ENCODE results near the gene MYH15.

Gene MYH15

GRCh38 chr3:108510496-108510895 lies at the start of gene MYH15:
Gene MYH15 (minus strand): TSS chr3:108510596. CDS start chr3:108510530, 66 bp downstream.
- Histone ChIP-seq H3K4me3 (ENCODE audit: low read length in 2 of 2) (no peak within 1 kb of the TSS), H3K4me1 (ENCODE audit: control insufficient read depth in 2 of 2, insufficient read depth in 2 of 2, low read length in 2 of 2) (no peaks in the 10 kb centered on the region), H3K9ac (ENCODE audit: low read depth in 1 of 2, low read length in 2 of 2) (no peak within 1 kb of the TSS), H3K27ac (ENCODE audit: low read depth in 2 of 2, low read length in 2 of 2) (no peak within 1 kb of the TSS), H3K36me3 (ENCODE audit: control insufficient read depth in 2 of 2, insufficient read depth in 2 of 2, low read length in 2 of 2) (no peaks in the 10 kb centered on the region), H3K27me3 (ENCODE audit: control insufficient read depth in 2 of 2, insufficient read depth in 2 of 2, low read length in 2 of 2) (no peaks in the 10 kb centered on the region), H3K9me3 (ENCODE audit: control insufficient read depth in 2 of 2, low read length in 2 of 2) (no peaks in the 10 kb centered on the region)

- Histone ChIP-seq H3K4me3 (ENCODE audit: low read length in 2 of 2) (no peak overlapping the region), H3K27me3 (ENCODE audit: control insufficient read depth in 2 of 2, insufficient read depth in 2 of 2, low read length in 2 of 2) (no peaks in the 10 kb centered on the region), H3K36me3 (ENCODE audit: control insufficient read depth in 2 of 2, insufficient read depth in 2 of 2, low read length in 2 of 2) (peaks cover 0 to 5% of the 10 kb centered on the region in 2 donors), H3K9me3 (ENCODE audit: control insufficient read depth in 2 of 2, low read length in 2 of 2) (no peaks in the 10 kb centered on the region), H3K4me1 (ENCODE audit: control insufficient read depth in 2 of 2, insufficient read depth in 2 of 2, low read length in 2 of 2) (peaks cover 0 to 13% of the 10 kb centered on the region in 2 donors), H3K9ac (ENCODE audit: low read depth in 1 of 2, low read length in 2 of 2) (no peak overlapping the region), H3K27ac (ENCODE audit: low read depth in 2 of 2, low read length in 2 of 2) (no peak overlapping the region)
Measured at GRCh38 chr3:108555966-108556581, 45.7 kb upstream of the MYH15 start.

DNA sequence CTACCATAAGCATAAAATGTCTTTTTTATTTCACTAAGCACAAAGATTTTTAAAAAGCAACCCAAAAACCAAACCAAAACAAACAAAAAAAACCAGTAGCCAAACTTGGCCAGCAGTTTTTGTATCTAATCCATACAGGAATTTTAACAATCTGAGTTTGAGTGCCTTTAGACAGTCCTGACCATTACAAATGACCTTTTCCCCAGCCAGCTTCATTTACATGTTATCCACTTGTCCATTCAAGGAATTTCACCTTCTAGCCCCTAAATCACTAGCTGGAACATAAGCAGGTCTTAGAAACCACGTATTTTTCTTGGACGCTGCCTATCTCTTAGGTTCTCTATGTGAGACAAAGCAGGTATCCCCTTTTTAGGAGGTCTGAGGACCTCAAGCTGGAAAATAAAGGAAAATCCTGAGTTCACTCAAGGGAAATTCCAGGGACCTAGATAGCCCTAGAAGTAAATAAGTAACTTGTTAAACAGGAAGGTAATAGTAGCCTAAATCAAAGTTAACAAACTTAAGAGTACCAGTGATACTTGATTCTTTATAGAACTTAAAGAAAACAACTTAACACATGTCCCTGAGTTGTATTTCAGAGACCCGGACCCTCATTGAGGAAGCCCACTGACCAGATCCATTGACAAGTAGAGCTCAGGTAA lies 44.6 kb upstream of the MYH15 start:
- peak overlapping the region in 1 of 2 donors; percentile 38 for H3K27ac ChIP-seq (ENCODE audit: low read depth in 2 of 2, low read length in 2 of 2)
- H3K4me1 ChIP-seq (ENCODE audit: control insufficient read depth in 2 of 2, insufficient read depth in 2 of 2, low read length in 2 of 2), result peaks cover 0 to 13% of the 10 kb centered on the region in 2 donors
- H3K9ac ChIP-seq (ENCODE audit: low read depth in 1 of 2, low read length in 2 of 2), result no peak overlapping the region
- no peaks in the 10 kb centered on the region for H3K9me3 ChIP-seq (ENCODE audit: control insufficient read depth in 2 of 2, low read length in 2 of 2)
- peak overlapping the region; percentile 10 to 50 for H3K4me3 ChIP-seq (ENCODE audit: low read length in 2 of 2)
- H3K27me3 ChIP-seq (ENCODE audit: control insufficient read depth in 2 of 2, insufficient read depth in 2 of 2, low read length in 2 of 2), result no peaks in the 10 kb centered on the region
- H3K36me3 ChIP-seq (ENCODE audit: control insufficient read depth in 2 of 2, insufficient read depth in 2 of 2, low read length in 2 of 2), result peaks cover 0 to 5% of the 10 kb centered on the region in 2 donors

GRCh38 chr3:108554229-108554628 lies 43.8 kb upstream of the MYH15 start:
- Histone ChIP-seq H3K27me3 (ENCODE audit: control insufficient read depth in 2 of 2, insufficient read depth in 2 of 2, low read length in 2 of 2) (no peaks in the 10 kb centered on the region), H3K4me1 (ENCODE audit: control insufficient read depth in 2 of 2, insufficient read depth in 2 of 2, low read length in 2 of 2) (peaks cover 0 to 13% of the 10 kb centered on the region in 2 donors), H3K36me3 (ENCODE audit: control insufficient read depth in 2 of 2, insufficient read depth in 2 of 2, low read length in 2 of 2) (peaks cover 0 to 5% of the 10 kb centered on the region in 2 donors), H3K4me3 (ENCODE audit: low read length in 2 of 2) (no peak overlapping the region), H3K27ac (ENCODE audit: low read depth in 2 of 2, low read length in 2 of 2) (no peak overlapping the region), H3K9me3 (ENCODE audit: control insufficient read depth in 2 of 2, low read length in 2 of 2) (no peaks in the 10 kb centered on the region), H3K9ac (ENCODE audit: low read depth in 1 of 2, low read length in 2 of 2) (no peak overlapping the region)

DNA sequence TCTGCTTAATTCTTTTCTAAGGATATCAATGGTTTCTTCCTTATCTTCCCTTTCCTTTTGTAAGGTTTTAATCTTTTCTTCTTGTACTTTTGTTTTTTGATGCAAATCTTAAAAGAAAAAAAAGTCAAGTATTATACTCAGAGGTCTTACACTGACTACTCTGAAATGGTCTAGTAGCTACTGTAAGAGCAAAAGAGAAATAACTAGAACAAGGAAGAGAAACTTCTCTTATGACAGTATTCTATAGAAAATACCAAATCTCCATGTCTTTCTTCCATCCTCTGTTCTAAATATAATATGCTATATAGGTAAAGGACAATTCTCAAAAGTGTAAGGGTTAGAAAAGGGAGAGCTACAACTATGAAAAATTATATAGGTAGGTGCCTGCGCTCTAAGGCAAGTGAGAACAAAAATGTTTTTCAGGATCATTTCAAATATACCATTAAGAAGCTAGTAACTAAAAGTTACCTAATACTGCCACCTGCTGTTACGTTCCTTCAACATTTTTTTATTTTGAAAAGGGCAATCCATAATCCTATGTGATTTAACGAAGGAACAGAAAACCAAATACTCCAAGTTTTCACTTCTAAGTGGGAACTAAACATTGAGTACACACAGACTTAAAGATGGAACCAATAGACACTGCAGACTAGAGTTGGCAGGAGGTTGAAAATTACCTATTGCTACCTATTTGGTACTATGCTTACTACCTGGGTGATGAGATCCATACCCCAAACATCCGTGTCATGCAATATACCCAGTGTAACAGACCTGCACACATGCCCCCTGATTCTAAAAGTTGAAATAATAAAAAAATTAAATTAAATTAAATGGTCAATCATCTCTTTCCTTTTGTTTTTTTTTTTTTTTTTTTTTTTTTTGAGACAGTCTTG lies 42.1 kb upstream of the MYH15 start:
- Histone ChIP-seq H3K36me3 (ENCODE audit: control insufficient read depth in 2 of 2, insufficient read depth in 2 of 2, low read length in 2 of 2) (no peaks in the 10 kb centered on the region), H3K9ac (ENCODE audit: low read depth in 1 of 2, low read length in 2 of 2) (no peak overlapping the region), H3K4me1 (ENCODE audit: control insufficient read depth in 2 of 2, insufficient read depth in 2 of 2, low read length in 2 of 2) (peaks cover 0 to 13% of the 10 kb centered on the region in 2 donors), H3K27ac (ENCODE audit: low read depth in 2 of 2, low read length in 2 of 2) (no peak overlapping the region), H3K27me3 (ENCODE audit: control insufficient read depth in 2 of 2, insufficient read depth in 2 of 2, low read length in 2 of 2) (no peaks in the 10 kb centered on the region), H3K9me3 (ENCODE audit: control insufficient read depth in 2 of 2, low read length in 2 of 2) (no peaks in the 10 kb centered on the region), H3K4me3 (ENCODE audit: low read length in 2 of 2) (no peak overlapping the region)

- Histone ChIP-seq H3K4me1 (ENCODE audit: control insufficient read depth in 2 of 2, insufficient read depth in 2 of 2, low read length in 2 of 2) (peaks cover 0 to under 1% of the 10 kb centered on the region in 2 donors), H3K9ac (ENCODE audit: low read depth in 1 of 2, low read length in 2 of 2) (no peak overlapping the region), H3K27ac (ENCODE audit: low read depth in 2 of 2, low read length in 2 of 2) (no peak overlapping the region), H3K4me3 (ENCODE audit: low read length in 2 of 2) (no peak overlapping the region), H3K36me3 (ENCODE audit: control insufficient read depth in 2 of 2, insufficient read depth in 2 of 2, low read length in 2 of 2) (no peaks in the 10 kb centered on the region), H3K9me3 (ENCODE audit: control insufficient read depth in 2 of 2, low read length in 2 of 2) (no peaks in the 10 kb centered on the region), H3K27me3 (ENCODE audit: control insufficient read depth in 2 of 2, insufficient read depth in 2 of 2, low read length in 2 of 2) (no peaks in the 10 kb centered on the region)
Measured at GRCh38 chr3:108548886-108549285, 38.5 kb upstream of the MYH15 start.

DNA sequence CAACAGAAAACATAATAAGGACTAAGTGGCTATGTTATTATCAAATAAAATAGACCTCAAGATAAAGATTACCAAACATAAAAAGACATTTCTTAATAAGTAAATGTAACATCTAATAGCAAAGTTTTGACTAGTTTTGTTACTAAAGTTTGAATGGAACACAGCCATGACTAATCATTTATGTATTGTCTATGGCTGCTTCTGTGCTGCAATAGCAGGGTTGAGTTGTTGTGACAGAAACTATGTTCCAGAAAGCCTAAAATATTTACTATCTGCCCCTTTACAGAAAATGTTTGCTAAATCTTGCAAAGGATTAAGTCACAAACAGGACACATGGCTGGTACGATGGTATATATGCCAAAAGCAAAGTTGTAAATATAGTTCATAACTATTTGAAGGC lies 37.9 kb upstream of the MYH15 start:
- no peaks in the 10 kb centered on the region for H3K9me3 ChIP-seq (ENCODE audit: control insufficient read depth in 2 of 2, low read length in 2 of 2)
- H3K27me3 ChIP-seq (ENCODE audit: control insufficient read depth in 2 of 2, insufficient read depth in 2 of 2, low read length in 2 of 2), result no peaks in the 10 kb centered on the region
- no peaks in the 10 kb centered on the region for H3K4me1 ChIP-seq (ENCODE audit: control insufficient read depth in 2 of 2, insufficient read depth in 2 of 2, low read length in 2 of 2)
- no peak overlapping the region for H3K4me3 ChIP-seq (ENCODE audit: low read length in 2 of 2)
- H3K36me3 ChIP-seq (ENCODE audit: control insufficient read depth in 2 of 2, insufficient read depth in 2 of 2, low read length in 2 of 2), result no peaks in the 10 kb centered on the region
- H3K9ac ChIP-seq (ENCODE audit: low read depth in 1 of 2, low read length in 2 of 2), result no peak overlapping the region
- H3K27ac ChIP-seq (ENCODE audit: low read depth in 2 of 2, low read length in 2 of 2), result no peak overlapping the region

DNA sequence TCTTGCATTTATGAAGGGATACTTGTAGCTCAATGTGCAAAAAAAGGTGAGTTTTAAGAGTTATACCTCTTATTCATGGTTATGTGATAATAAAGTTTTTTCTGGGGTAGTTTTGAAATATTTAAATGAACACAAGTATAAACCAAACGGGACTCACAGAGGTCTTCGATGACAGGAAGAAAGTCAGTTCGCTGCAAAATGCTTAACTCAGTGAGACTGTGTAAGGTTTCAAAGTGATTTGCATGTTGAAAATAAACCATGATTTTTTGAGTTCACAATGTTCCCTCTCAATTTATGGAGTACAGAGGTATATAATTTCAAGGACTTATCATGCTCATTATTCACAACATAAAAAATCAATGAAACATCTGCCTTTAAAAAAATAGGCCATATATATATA lies 36.3 kb upstream of the MYH15 start:
- Histone ChIP-seq H3K9ac (ENCODE audit: low read depth in 1 of 2, low read length in 2 of 2) (no peak overlapping the region), H3K27me3 (ENCODE audit: control insufficient read depth in 2 of 2, insufficient read depth in 2 of 2, low read length in 2 of 2) (no peaks in the 10 kb centered on the region), H3K36me3 (ENCODE audit: control insufficient read depth in 2 of 2, insufficient read depth in 2 of 2, low read length in 2 of 2) (no peaks in the 10 kb centered on the region), H3K4me3 (ENCODE audit: low read length in 2 of 2) (peak overlapping the region; percentile 10 to 53), H3K27ac (ENCODE audit: low read depth in 2 of 2, low read length in 2 of 2) (no peak overlapping the region), H3K4me1 (ENCODE audit: control insufficient read depth in 2 of 2, insufficient read depth in 2 of 2, low read length in 2 of 2) (no peaks in the 10 kb centered on the region), H3K9me3 (ENCODE audit: control insufficient read depth in 2 of 2, low read length in 2 of 2) (no peaks in the 10 kb centered on the region)

DNA sequence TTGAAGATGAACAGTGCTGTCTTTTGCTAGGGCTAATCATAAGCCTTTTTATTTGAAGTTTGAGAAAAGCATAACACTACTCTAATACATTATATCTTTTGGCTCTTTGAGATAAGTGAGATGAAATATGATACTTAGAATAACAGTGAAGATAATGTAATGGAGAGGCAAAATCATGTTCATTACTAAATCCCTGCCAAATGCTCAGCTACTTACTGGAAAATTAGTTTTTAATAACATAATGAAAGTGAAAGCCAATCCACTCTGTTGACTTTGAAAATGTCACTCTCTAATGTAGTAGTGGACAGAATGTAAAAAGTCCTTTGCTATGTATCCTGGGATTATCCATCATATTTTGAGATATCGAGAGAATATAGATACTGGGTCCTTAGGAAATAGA lies 35.9 kb upstream of the MYH15 start:
- Histone ChIP-seq H3K9me3 (ENCODE audit: control insufficient read depth in 2 of 2, low read length in 2 of 2) (no peaks in the 10 kb centered on the region), H3K27me3 (ENCODE audit: control insufficient read depth in 2 of 2, insufficient read depth in 2 of 2, low read length in 2 of 2) (no peaks in the 10 kb centered on the region), H3K27ac (ENCODE audit: low read depth in 2 of 2, low read length in 2 of 2) (no peak overlapping the region), H3K4me1 (ENCODE audit: control insufficient read depth in 2 of 2, insufficient read depth in 2 of 2, low read length in 2 of 2) (no peaks in the 10 kb centered on the region), H3K4me3 (ENCODE audit: low read length in 2 of 2) (peak overlapping the region; percentile 10 to 53), H3K36me3 (ENCODE audit: control insufficient read depth in 2 of 2, insufficient read depth in 2 of 2, low read length in 2 of 2) (no peaks in the 10 kb centered on the region), H3K9ac (ENCODE audit: low read depth in 1 of 2, low read length in 2 of 2) (peak overlapping the region in 1 of 2 donors; percentile 26)

GRCh38 chr3:108538083-108538482 lies 27.7 kb upstream of the MYH15 start:
- no peak overlapping the region for H3K9ac ChIP-seq (ENCODE audit: low read depth in 1 of 2, low read length in 2 of 2)
- H3K9me3 ChIP-seq (ENCODE audit: control insufficient read depth in 2 of 2, low read length in 2 of 2), result no peaks in the 10 kb centered on the region

More at GRCh38 chr3:108538083-108538482, 27.7 kb upstream of the MYH15 start:
- H3K36me3 ChIP-seq (ENCODE audit: control insufficient read depth in 2 of 2, insufficient read depth in 2 of 2, low read length in 2 of 2), result no peaks in the 10 kb centered on the region
- H3K27ac ChIP-seq (ENCODE audit: low read depth in 2 of 2, low read length in 2 of 2), result no peak overlapping the region
- no peak overlapping the region for H3K4me3 ChIP-seq (ENCODE audit: low read length in 2 of 2)
- no peaks in the 10 kb centered on the region for H3K4me1 ChIP-seq (ENCODE audit: control insufficient read depth in 2 of 2, insufficient read depth in 2 of 2, low read length in 2 of 2)
- no peaks in the 10 kb centered on the region for H3K27me3 ChIP-seq (ENCODE audit: control insufficient read depth in 2 of 2, insufficient read depth in 2 of 2, low read length in 2 of 2)

All from mucosa of rectum (tissue), 2 donors.